HG02678 (cell line): Measurements from ENCODE around the gene CCDC40.
"Not testable (repeated sequence)": the region's sequence is repeated elsewhere in the genome, so short reads cannot be mapped to it uniquely, and the experiment has no call there.

ENCODE experiments used
- ATAC-seq: cut with Tn5 transposase; IDR thresholded peaks from one replicate; pipeline ENCODE4 v1.9.1; 2021; ENCODE audit warnings: mild to moderate bottlenecking, moderate library complexity; ENCODE audit not compliant: unreplicated experiment

The CCDC40 gene

GRCh38 chr17:80036715-80037477 lies 454 bp downstream of the CCDC40 start:
- ATAC-seq: no peak

GRCh38 chr17:80043963-80044362 lies 7.5 kb downstream of the CCDC40 start:
- ATAC-seq: no peak

GRCh38 chr17:80045703-80046102 lies 9.3 kb downstream of the CCDC40 start:
- no peak for ATAC-seq

DNA sequence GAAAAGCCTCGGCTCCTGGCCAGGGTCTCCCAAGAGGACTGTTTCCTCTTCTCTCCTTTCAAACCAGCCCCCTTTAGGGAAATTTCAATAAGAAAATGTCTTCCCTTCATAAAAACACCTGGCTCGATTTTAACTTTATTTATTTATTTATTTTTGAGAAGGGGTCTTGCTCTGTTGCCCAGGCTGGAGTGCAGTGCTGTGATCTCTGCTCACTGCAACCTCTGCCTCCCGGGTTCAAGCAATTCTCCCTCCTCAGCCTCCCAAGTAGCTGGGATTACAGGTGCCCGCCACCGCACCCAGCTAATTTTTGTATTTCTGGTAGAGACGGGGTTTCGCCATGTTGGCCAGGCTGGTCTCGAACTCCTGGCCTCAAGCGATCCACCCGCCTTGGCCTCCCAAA lies 10.3 kb downstream of the CCDC40 start:
- not testable (repeated sequence) for ATAC-seq

- ATAC-seq: no peak
These were observed 10.7 kb downstream of the CCDC40 start for GRCh38 chr17:80047176-80047575.

DNA sequence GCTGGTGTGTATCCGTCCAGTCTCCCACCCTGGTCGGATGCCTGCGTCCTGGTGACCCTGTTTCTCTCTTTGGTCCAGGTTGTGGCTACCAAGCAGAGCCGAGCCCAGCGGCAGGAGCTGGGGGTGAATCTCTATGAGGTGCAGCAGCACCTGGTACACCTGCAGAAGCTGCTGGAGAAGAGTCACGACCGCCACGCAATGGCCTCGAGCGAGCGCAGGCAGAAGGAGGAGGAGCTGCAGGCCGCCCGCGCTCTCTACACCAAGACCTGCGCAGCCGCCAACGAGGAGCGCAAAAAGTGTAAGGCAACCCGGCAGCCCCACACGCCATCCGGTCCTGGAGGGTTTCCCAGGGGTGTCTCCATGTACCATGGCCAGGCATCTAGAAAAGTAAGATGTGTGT lies 13.5 kb downstream of the CCDC40 start:
- ATAC-seq: no peak

DNA sequence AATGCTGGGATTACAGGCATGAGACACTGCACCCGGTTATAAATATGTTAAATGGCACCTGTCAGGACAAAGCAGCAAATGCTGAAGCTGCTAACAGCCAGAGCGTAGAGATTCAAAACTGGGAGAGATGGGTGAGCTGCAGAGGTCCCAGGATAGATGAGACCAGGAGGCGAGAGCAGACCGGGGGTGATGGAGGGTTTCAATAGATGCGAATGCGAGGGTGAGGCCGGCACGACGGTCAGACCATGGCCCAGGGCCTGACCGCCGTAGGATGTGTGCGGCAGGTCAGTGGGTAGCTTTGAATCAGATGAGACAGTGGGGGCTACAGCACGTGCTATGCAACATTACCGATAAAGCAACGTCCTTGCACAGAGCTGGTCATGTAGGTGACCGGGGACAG lies 14.3 kb downstream of the CCDC40 start:
- no peak for ATAC-seq

GRCh38 chr17:80051681-80052080 lies 15.2 kb downstream of the CCDC40 start:
- no peak for ATAC-seq

- no peak for ATAC-seq
These were observed 16.7 kb downstream of the CCDC40 start for GRCh38 chr17:80053102-80053501.

- no peak for ATAC-seq
These were observed 19.2 kb downstream of the CCDC40 start for GRCh38 chr17:80055597-80055996.

DNA sequence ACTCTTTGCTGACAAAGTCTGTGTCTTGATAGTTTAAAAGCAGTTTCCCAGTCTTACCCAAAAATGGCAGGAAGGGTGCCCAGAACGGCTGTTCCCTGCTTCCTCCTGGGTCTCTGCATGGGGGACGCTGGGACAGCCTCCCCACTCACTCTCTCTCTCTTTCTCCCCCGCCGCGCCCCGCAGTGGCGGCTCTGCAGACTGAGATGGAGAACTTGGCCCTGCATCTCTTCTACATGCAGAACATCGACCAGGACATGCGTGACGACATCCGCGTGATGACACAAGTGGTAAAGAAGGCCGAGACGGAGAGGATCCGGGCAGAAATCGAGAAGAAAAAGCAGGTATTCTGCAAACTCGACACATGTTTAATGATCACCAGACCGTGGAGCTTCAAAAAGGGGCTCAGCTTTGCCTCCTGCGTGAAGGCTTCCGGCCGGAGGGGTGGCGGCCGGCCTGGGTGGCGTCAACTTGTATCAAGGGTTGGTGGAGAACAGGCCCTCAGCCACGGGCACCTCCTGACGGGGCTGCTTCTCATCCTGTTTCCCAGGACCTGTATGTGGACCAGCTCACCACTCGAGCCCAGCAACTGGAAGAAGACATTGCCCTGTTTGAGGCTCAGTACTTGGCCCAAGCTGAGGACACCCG lies 22.0 kb downstream of the CCDC40 start:
- ATAC-seq: no peak

DNA sequence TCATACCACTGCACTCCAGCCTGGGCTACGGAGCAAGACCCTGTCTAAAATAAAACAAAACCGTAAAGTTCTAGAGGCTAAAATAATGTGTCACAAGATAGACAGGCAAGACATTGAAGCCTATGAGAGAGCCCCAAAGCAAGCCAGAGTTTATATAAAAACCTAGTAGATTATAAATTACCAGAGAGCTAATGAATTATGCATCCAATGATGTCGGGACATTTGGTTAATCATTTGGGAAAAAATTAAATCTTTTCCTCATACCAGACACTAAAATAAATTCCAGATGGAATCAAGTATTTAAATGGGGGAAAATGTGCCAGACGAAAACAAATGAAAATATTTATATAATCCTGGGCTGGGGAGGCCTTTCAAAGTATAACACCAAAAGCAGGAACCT lies 24.2 kb downstream of the CCDC40 start:
- no peak for ATAC-seq

GRCh38 chr17:80061421-80061820 lies 25.0 kb downstream of the CCDC40 start:
- no peak for ATAC-seq

DNA sequence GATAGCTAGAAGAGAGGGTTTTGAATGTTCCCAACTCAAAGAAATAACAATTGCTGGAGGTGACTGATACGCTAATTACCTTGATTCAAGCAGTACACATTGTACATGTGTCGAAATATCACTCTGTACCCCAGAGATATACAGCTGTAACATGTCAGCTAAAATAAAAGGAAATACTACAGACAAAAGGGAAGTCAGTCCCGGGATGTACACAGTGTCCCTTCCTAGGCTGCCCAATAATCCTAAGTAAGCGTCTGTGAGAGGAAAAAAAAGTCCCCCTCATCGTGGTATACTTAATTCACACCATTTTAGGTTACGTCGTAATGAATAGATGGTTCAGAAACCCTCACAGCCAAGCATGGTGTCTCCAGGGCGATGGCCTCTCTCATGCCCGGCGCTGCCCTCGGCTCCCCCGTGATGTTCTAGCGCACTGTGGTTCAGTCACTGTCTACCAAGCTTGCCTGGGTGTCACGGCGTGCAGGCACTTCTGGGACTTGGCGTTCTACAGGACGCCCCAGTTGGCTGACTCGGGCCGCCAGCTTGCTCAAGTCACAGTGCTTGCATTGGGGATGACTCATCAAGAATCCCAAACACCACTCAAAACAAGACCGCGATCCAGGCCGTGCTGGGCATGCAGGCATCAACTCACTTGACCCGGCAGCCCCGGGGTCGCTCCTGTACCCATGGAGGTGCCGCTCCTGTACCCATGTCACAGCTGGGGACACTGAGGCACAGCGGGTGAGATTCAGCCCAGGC lies 27.6 kb downstream of the CCDC40 start:
- no peak for ATAC-seq

DNA sequence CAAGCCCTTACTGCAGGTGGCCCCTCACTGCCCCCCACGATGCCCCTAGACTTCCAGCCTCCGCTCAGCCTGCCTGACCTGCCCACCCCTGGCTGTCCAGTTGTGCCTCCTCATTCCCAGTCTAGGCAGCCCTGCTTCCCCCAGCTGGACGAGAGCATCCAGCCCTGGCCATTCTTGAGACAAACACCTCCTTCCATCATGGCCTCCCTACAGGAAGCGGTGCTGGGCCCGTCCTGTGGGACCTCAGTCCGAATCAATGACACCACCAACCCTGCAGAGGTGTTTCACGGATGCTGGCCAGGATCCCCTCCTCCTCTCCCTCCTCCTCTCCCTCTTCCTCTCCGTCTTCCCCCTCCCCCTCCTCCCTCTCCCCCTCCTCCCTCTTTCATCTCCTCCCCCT lies 28.3 kb downstream of the CCDC40 start:
- ATAC-seq: no peak

DNA sequence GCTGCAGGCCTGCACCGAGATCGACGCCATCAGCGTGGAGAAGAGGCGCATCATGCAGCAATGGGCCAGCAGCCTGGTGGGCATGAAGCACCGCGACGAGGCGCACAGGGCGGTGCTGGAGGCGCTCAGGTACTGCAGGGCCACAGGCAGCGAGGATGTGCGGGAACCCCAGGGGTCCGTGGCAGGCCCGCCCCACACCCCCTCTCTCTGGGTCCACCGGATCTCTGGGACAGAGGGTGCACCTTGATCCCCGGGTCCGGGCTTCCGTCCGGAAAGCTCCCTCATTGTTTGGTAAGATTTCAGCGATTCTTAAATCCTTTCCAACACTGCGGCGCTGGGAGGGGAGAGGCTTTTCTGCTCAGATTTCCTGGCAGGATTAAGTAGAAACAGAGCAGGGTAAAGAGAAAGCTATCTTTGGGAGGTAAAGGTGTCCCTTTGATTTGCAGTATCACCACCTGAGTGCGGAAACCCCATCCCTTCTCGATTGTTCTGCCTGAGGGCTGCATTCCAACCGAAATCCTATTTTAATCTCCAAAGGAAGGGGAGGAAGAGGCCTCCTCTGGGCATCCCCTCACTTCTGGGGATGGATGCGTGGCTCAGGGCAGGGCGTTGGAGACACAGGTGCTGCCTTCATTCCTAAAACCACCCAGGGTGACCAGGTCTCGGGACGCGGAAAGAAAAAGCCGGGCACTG lies 29.2 kb downstream of the CCDC40 start:
- no peak for ATAC-seq

DNA sequence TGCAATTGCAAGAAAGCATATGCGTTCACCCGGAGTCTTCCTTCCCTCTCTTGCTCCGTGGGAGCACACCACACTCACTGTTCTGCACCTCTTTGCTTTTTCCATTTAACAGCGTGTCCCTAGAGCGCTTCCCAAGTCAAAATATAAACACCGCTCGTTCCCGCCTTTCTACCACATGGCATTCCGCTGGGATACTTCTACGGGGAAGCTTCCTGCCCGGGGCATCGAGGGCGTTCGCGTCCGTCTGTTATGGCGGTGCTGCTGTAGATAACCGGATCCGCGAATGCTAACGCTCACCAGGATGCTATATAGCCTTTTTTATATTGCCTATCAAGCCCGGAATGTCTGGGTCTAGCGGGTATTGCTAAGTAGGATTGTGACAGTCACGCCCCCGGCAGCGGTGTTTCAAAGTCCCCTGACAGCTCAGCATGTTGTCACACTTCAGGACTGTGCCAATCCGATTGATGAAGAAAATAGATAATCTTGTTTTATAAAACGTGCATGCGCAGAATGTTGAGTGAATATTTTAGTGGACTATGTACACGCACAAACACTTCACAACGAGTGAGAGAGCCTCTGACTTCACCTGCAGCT lies 31.0 kb downstream of the CCDC40 start:
- ATAC-seq: no peak

GRCh38 chr17:80068301-80069222 lies 32.1 kb downstream of the CCDC40 start:
- no peak for ATAC-seq

DNA sequence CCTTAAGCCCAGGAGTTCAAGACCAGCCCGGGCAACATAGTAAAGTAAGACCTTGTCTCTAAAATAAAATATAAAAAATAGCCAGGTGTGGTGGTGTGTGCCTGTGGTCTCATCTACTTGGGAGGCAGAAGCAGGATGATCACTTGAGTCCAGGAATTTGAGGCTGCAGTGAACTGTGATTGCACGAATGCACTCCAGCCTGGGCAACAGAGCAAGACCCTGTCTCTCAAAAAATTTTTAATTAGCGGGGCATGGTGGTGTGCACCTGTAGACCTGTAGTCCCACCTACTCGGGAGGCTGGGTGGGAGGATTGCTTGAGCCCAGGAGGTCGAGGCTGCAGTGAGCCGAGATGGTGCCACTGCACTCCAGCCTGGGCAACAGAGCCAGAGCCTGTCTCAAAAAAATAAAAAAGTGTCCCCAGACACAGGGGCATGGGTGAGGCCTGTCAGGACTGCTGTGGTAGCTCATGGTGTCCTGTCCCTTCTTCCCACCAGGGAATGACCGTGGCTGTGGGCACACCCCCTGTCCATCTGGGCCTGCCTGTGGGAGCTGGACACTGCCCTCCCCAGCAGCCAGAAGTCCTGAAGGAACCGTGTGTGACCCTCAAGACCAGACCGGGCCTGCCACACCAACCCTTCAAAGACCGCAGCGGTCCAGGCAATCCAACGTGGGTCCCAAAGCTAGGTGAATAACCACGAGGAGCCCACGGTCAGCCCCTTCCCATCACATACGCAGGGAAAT lies 34.1 kb downstream of the CCDC40 start:
- ATAC-seq: no peak
